ENCODE results near the gene PILRA. TPM values are rescaled to one million over a fixed set of nuclear protein-coding genes. Genes with fewer than 3 reads are reported as not detected.
"Not testable (repeated sequence)": the region's sequence is repeated elsewhere in the genome, so short reads cannot be mapped to it uniquely, and the experiment has no call there.

The PILRA gene
- total RNA-seq, 2 experiments from 2014 or later = 0.80 to 0.90 TPM

DNA sequence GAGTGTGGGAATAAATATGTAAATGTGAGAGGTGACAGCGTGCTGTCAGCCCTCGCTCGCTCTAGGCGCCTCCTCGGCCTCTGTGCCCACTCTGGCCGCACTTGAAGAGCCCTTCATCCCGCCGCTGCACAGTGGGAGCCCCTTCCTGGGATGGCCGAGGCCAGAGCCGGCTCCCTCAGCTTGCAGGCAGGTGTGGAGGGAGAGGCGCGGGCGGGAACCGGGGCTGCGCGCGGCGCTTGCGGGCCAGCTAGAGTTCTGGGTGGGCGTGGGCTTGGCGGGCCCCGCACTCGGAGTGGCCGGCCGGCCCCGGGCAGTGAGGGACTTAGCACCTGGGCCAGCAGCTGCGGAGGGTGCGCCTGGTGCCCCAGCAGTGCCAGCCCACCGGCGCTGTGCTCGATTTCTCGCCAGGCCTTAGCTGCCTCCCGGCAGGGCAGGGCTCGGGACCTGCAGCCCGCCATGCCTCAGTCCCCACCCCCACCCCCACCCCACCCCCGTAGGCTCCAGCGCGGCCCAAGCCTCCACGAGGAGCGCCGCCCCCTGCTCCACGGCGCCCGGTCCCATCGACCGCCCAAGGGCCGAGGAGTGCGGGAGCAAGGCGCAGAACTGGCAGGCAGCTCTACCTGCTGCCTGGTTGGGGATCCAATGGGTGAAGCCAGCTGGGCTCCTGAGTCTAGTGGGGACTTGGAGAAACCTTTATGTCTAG, 8.4 kb downstream of the PILRA start:
- intact Hi-C loops (cut with DNase I, micrococcal nuclease); H3K4me1 Mint-ChIP-seq; DNase-seq; H3K4me3 Mint-ChIP-seq; H3K27me3 Mint-ChIP-seq; ATAC-seq; H3K27ac Mint-ChIP-seq; H3K36me3 Mint-ChIP-seq (ENCODE audit: low read depth); H3K9me3 Mint-ChIP-seq (ENCODE audit: low read depth): not testable (repeated sequence)
- ChIA-PET CTCF (interaction anchor here (0.6 to 1.4 kb wide), 3 partner anchors 9 to 848 kb away, joined by 3 to 6 read pairs (median 4); no protein-coding TSS in a partner anchor), POLR2A (interaction anchor here (1.3 kb wide), 1 partner anchor 15 kb away, joined by 3 read pairs; no protein-coding TSS in a partner anchor)

GRCh38 chr7:100382234-100382853, 9.1 kb downstream of the PILRA start:
- CTCF ChIA-PET = interaction anchor here (0.7 to 1.4 kb wide), 2 partner anchors 25 to 443 kb away, joined by 4 to 6 read pairs; no protein-coding TSS in a partner anchor
- H3K4me1 Mint-ChIP-seq; H3K9me3 Mint-ChIP-seq (ENCODE audit: low read depth); H3K27ac Mint-ChIP-seq; DNase-seq; intact Hi-C loops (cut with DNase I, micrococcal nuclease); H3K4me3 Mint-ChIP-seq; H3K27me3 Mint-ChIP-seq; H3K36me3 Mint-ChIP-seq (ENCODE audit: low read depth): not testable (repeated sequence)
- POLR2A ChIA-PET = interaction anchor here (1.3 kb wide), 1 partner anchor 16 kb away, joined by 3 read pairs; no protein-coding TSS in a partner anchor
- ATAC-seq = peak; percentile 19

DNA sequence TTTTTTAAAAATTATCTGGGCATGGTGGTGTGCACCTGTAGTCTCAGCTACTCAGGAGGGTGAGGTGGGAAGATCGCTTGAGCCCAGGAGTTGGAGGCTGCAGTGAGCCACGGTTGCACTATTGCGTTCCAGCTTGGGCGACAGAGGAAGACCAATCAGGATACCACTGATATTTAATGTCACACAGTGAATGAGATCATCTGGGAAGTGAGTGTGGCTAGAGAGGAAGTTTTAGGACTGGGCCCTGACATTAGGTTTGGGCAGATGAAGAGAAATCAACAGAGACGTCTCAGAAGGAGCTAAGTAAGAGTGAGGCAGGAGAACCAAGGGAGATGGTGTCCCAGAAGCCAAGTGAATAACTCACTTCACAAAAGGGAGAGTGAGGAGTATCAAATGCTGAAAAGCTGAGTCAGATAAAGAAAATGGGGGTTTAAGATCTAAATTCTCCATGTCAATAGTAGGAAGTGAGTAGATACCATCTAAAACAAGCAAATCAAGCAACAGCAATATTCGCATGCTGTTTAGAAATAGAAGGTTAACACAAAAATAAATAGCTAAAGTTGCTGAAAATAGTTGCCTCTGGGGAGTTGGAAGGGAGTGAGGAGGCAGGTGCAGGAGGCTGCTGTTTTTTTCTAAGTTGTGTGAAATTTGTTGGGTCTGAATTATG, 11.5 kb downstream of the PILRA start:
- intact Hi-C loops (cut with DNase I, micrococcal nuclease) = no loop called here
- peaks cover 5% of the 10 kb centered on the region for H3K4me1 Mint-ChIP-seq
- CTCF ChIA-PET = interaction anchor here (1.0 to 1.3 kb wide), 2 partner anchors 11 to 23 kb away, joined by 3 to 6 read pairs; no protein-coding TSS in a partner anchor
- ATAC-seq (no peak), DNase-seq (no peak)
- H3K27ac Mint-ChIP-seq = no peak overlapping the region
- no peak overlapping the region for H3K4me3 Mint-ChIP-seq
- POLR2A ChIA-PET = no interaction called here
- no peaks in the 10 kb centered on the region for H3K9me3 Mint-ChIP-seq (ENCODE audit: low read depth)
- no peaks in the 10 kb centered on the region for H3K36me3 Mint-ChIP-seq (ENCODE audit: low read depth)
- H3K27me3 Mint-ChIP-seq = peaks cover 9% of the 10 kb centered on the region

GRCh38 chr7:100386940-100387339, 13.7 kb downstream of the PILRA start:
- DNase-seq (no peak), ATAC-seq (no peak)
- ChIA-PET POLR2A (no interaction called here), CTCF (no interaction called here)
- Mint-ChIP-seq H3K36me3 (ENCODE audit: low read depth) (no peaks in the 10 kb centered on the region), H3K27me3 (peaks cover 20% of the 10 kb centered on the region), H3K9me3 (ENCODE audit: low read depth) (no peaks in the 10 kb centered on the region), H3K27ac (no peak overlapping the region), H3K4me3 (no peak overlapping the region), H3K4me1 (peaks cover 5% of the 10 kb centered on the region)
- intact Hi-C loops (cut with DNase I, micrococcal nuclease) = no loop called here

- Mint-ChIP-seq H3K36me3 (ENCODE audit: low read depth) (no peaks in the 10 kb centered on the region), H3K27ac (no peak overlapping the region), H3K9me3 (ENCODE audit: low read depth) (no peaks in the 10 kb centered on the region), H3K4me3 (no peak overlapping the region), H3K4me1 (peaks cover 3% of the 10 kb centered on the region), H3K27me3 (peaks cover 22% of the 10 kb centered on the region)
- CTCF ChIA-PET = no interaction called here
- DNase-seq = no peak
- intact Hi-C loops (cut with DNase I, micrococcal nuclease) = no loop called here
- POLR2A ChIA-PET = no interaction called here
- no peak for ATAC-seq
Measured at GRCh38 chr7:100387695-100388094, 14.4 kb downstream of the PILRA start.

- ChIA-PET POLR2A (no interaction called here), CTCF (interaction anchor here (0.6 kb wide), 1 partner anchor 410 kb away, joined by 4 read pairs; no protein-coding TSS in a partner anchor)
- H3K36me3 Mint-ChIP-seq (ENCODE audit: low read depth) = no peaks in the 10 kb centered on the region
- no peak overlapping the region for H3K4me3 Mint-ChIP-seq
- H3K4me1 Mint-ChIP-seq = peaks cover 3% of the 10 kb centered on the region
- no peak for DNase-seq
- intact Hi-C loops (cut with DNase I, micrococcal nuclease) = no loop called here
- no peaks in the 10 kb centered on the region for H3K9me3 Mint-ChIP-seq (ENCODE audit: low read depth)
- ATAC-seq = no peak
- H3K27me3 Mint-ChIP-seq = peaks cover 25% of the 10 kb centered on the region
- H3K27ac Mint-ChIP-seq = no peak overlapping the region
Measured at GRCh38 chr7:100389437-100390088, 16.3 kb downstream of the PILRA start.

GRCh38 chr7:100390286-100391009, 17.2 kb downstream of the PILRA start:
- Mint-ChIP-seq H3K27ac (no peak overlapping the region), H3K9me3 (ENCODE audit: low read depth) (no peaks in the 10 kb centered on the region), H3K27me3 (peaks cover 25% of the 10 kb centered on the region), H3K36me3 (ENCODE audit: low read depth) (no peaks in the 10 kb centered on the region), H3K4me3 (no peak overlapping the region), H3K4me1 (peaks cover under 1% of the 10 kb centered on the region)
- CTCF ChIA-PET = interaction anchor here (1.0 kb wide), 1 partner anchor 9 kb away, joined by 3 read pairs; no protein-coding TSS in a partner anchor
- DNase-seq = no peak
- intact Hi-C loops (cut with DNase I, micrococcal nuclease) = no loop called here
- ATAC-seq = no peak
- POLR2A ChIA-PET = no interaction called here

DNA sequence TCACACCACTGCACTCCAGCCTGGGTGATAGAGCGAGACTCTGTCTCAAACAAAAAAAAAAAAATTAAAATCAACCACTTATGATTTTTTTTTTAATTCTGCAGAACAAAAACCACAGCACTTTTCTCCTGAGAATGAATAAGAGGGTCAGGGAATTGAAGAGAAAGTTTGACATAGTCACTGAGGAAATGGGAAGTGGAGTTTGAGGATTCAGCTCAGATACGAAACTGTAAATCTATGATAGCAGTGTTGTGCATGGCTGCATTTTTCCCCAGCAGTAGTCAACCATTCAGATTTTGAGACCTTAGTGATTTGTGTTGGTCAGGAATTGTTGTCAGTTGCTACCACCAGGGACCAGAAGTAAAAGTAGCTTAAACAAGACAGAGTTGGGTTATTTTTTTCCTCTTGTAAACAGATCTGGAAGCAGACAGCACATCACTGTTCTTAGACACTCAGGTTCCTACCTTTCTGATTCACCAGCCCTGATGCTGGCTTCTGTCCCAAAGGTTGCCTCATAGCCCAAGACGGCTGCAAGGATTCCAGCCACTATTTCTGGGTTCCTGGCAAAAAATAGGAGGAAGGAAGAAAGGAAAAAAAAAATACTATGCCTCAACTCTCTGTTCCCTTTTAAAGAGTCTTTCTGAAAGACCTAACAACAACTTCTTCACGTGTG, 20.1 kb downstream of the PILRA start:
- POLR2A ChIA-PET = no interaction called here
- peaks cover 27% of the 10 kb centered on the region for H3K27me3 Mint-ChIP-seq

DNA sequence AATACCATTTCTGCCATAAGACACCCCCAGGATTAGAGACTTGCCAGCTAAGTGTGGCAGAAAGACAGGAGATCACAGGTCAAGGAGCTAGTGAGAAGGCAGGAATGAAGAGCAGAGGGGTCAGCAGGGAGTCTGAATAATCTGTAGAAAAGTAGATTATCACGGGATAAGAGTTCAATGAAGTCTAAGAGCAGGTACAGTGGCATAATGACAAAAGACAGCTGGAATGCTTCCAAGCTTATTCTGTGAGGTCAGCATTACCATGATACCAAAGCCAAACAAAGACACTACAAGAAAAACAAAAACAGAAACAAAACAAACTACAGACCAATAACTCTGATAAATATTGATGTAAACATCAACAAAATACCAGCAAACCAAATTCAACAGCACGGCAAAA, 20.8 kb downstream of the PILRA start:
- ATAC-seq (no peak), DNase-seq (no peak)
- Mint-ChIP-seq H3K27me3 (peaks cover 31% of the 10 kb centered on the region), H3K36me3 (ENCODE audit: low read depth) (no peaks in the 10 kb centered on the region), H3K4me1 (peaks cover 26% of the 10 kb centered on the region), H3K4me3 (no peak overlapping the region), H3K9me3 (ENCODE audit: low read depth) (no peaks in the 10 kb centered on the region), H3K27ac (peak overlapping the region; percentile 33)
- intact Hi-C loops (cut with DNase I, micrococcal nuclease) = no loop called here
- ChIA-PET POLR2A (no interaction called here), CTCF (interaction anchor here (1.2 to 1.7 kb wide), 2 partner anchors 13 to 49 kb away, joined by 3 to 8 read pairs; no protein-coding TSS in a partner anchor)

More for the DNA sequence above, 20.1 kb downstream of the PILRA start:
- DNase-seq (no peak), ATAC-seq (no peak)
- Mint-ChIP-seq H3K4me3 (no peak overlapping the region), H3K9me3 (ENCODE audit: low read depth) (no peaks in the 10 kb centered on the region), H3K27ac (no peak overlapping the region), H3K36me3 (ENCODE audit: low read depth) (no peaks in the 10 kb centered on the region), H3K4me1 (peaks cover 23% of the 10 kb centered on the region)
- CTCF ChIA-PET = interaction anchor here (0.6 to 1.7 kb wide), 3 partner anchors 14 to 48 kb away, joined by 3 to 8 read pairs (median 4); no protein-coding TSS in a partner anchor
- intact Hi-C loops (cut with DNase I, micrococcal nuclease) = no loop called here

DNA sequence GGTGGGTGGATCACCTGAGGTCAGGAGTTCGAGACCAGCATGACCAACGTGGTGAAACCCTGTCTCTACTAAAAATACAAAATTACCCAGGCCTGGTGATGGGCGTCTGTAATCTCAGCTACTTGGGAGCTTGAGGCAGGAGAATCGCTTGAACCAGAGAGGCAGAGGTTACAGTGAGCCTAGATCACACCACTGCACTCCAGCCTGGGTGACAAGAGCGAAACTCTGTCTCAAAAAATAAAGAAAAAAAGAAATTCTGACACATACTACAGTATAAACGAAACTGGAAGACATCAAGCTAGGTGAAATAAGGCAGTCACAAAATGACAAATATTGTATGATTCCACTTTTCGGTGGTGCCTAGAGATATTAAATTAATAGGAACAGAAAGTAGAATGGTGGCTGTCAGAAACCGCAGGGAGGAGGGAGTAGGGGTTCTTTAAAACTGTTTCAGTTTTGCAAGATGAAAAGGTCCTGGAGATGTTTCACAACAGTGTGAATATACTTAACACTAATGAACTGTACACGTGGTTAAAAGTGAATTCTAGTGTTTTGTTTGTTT, 23.2 kb downstream of the PILRA start:
- POLR2A ChIA-PET = interaction anchor here (0.6 to 1.2 kb wide), 4 partner anchors 32 to 206 kb away, joined by 3 to 7 read pairs (median 5); partner anchors contain the start of gene ZCWPW1
- peak overlapping the region; percentile 40 for H3K27ac Mint-ChIP-seq
- peaks cover 20% of the 10 kb centered on the region for H3K27me3 Mint-ChIP-seq
- ATAC-seq (peak; percentile 92), DNase-seq (peak; percentile 82)
- intact Hi-C loops (cut with DNase I, micrococcal nuclease) = loop anchor here (1.0 to 2.0 kb wide), 5 partner anchors 31 to 187 kb away; partner anchors contain the start of gene ZCWPW1 (in 1 of the 2)
- H3K9me3 Mint-ChIP-seq (ENCODE audit: low read depth) = no peaks in the 10 kb centered on the region
- H3K36me3 Mint-ChIP-seq (ENCODE audit: low read depth) = no peaks in the 10 kb centered on the region
- peak overlapping the region; percentile 1 for H3K4me3 Mint-ChIP-seq
- H3K4me1 Mint-ChIP-seq = peaks cover 26% of the 10 kb centered on the region
- CTCF ChIA-PET = interaction anchor here (0.6 to 3.1 kb wide), 4 partner anchors 11 to 98 kb away, joined by 3 to 19 read pairs (median 3); no protein-coding TSS in a partner anchor
